Neural cell (in vitro differentiated cells): ENCODE data around the gene CMTM6. TPM values are rescaled to one million over a fixed set of nuclear protein-coding genes. Genes with fewer than 3 reads are reported as not detected.

Experiments used
- H2AFZ ChIP-seq: fragments of 200-600, 300-800 bp; sonication (generic), shearing (Covaris generic); 2 replicates; pipeline ENCODE4 v1.6.0; 2014; ENCODE audit warnings: low read depth, mild to moderate bottlenecking, antibody characterized with exemption, low read length, moderate library complexity
- H3F3A ChIP-seq: fragments of 200-600 bp; shearing (Covaris generic); 2 replicates; pipeline ENCODE4 v1.6.1; 2016; ENCODE audit warnings: mild to moderate bottlenecking, moderate library complexity, mixed read lengths, antibody characterized with exemption, low read length; ENCODE audit not compliant: insufficient read depth, poor library complexity, severe bottlenecking
- H3K27ac ChIP-seq: fragments of 200-600, 300-800 bp; sonication (generic), shearing (Covaris generic); 2 replicates; pipeline ENCODE4 v1.5.1; 2014; ENCODE audit warnings: mild to moderate bottlenecking, low read length, moderate library complexity
- H3K27me3 ChIP-seq: fragments of 300-800, 200-600 bp; sonication (generic), shearing (Covaris generic); 2 replicates; pipeline ENCODE4 v1.6.0; 2014; ENCODE audit warnings: mild to moderate bottlenecking, low read depth, low read length, moderate library complexity; ENCODE audit not compliant: insufficient read depth
- H3K36me3 ChIP-seq: fragments of 300-800, 200-600 bp; sonication (generic), shearing (Covaris generic); 2 replicates; pipeline ENCODE4 v1.5.1; 2014; ENCODE audit warnings: mild to moderate bottlenecking, antibody characterized with exemption, low read length, moderate library complexity; ENCODE audit not compliant: insufficient read depth
- H3K4me2 ChIP-seq: fragments of 300-800, 200-600 bp; sonication (generic), shearing (Covaris generic); 2 replicates; pipeline ENCODE4 v1.6.0; 2014; ENCODE audit warnings: mild to moderate bottlenecking, low read length
- H3K4me3 ChIP-seq: fragments of 300-800, 200-600 bp; sonication (generic), shearing (Covaris generic); 2 replicates; pipeline ENCODE4 v1.5.1; 2014; ENCODE audit warnings: mild to moderate bottlenecking, low read length, moderate library complexity
- H3K79me2 ChIP-seq: fragments of 200-600 bp; shearing (Covaris generic); replicated peaks from 2 replicates; pipeline ENCODE4 v1.6.0; 2014; ENCODE audit warnings: mild to moderate bottlenecking, low read length, moderate library complexity; ENCODE audit not compliant: insufficient read depth
- H3K9ac ChIP-seq: fragments of 300-800, 200-600 bp; sonication (generic), shearing (Covaris generic); 2 replicates; pipeline ENCODE4 v1.6.1; 2016; ENCODE audit warnings: mild to moderate bottlenecking, low read length, mixed read lengths
- H3K9me2 ChIP-seq: fragments of 200-600 bp; shearing (Covaris generic); 2 replicates; pipeline ENCODE4 v1.6.1; 2016; ENCODE audit warnings: mild to moderate bottlenecking, low read length, mixed read lengths; ENCODE audit not compliant: insufficient read depth
- H3K9me3 ChIP-seq: fragments of 200-600, 300-800 bp; sonication (generic), shearing (Covaris generic); 2 replicates; pipeline ENCODE4 v1.6.1; 2016; ENCODE audit warnings: mild to moderate bottlenecking, mixed run types, low read length, moderate library complexity, mixed read lengths
- H4K20me1 ChIP-seq: fragments of 200-600 bp; shearing (Covaris generic); 2 replicates; pipeline ENCODE4 v1.6.1; 2016; ENCODE audit warnings: mild to moderate bottlenecking, mixed run types; ENCODE audit not compliant: insufficient read depth
- EP300 ChIP-seq: fragments of 450-650 bp; conservative IDR thresholded peaks from 2 replicates; pipeline ENCODE4 v1.6.1; 2014; ENCODE audit warnings: antibody characterized with exemption, mild to moderate bottlenecking, moderate library complexity; ENCODE audit not compliant: poor library complexity, severe bottlenecking
- EZH2 ChIP-seq: fragments of 200-600, 300-800 bp; shearing (Covaris generic), sonication (generic); IDR thresholded peaks from 2 replicates; pipeline ENCODE4 v1.6.1; 2014; ENCODE audit warnings: antibody characterized with exemption, low read length, borderline replicate concordance, mild to moderate bottlenecking; ENCODE audit not compliant: insufficient read depth, poor library complexity, severe bottlenecking
- MXI1 ChIP-seq: fragments of 450-650 bp; conservative IDR thresholded peaks from 2 replicates; pipeline ENCODE4 v1.6.1; 2014; ENCODE audit warnings: antibody characterized with exemption, mild to moderate bottlenecking; ENCODE audit not compliant: poor library complexity, severe bottlenecking
- POLR2AphosphoS5 ChIP-seq: IDR thresholded peaks from 2 replicates; pipeline ENCODE4 v1.6.1; 2012
- RAD21 ChIP-seq: fragments of 450-650 bp; conservative IDR thresholded peaks from 2 replicates; pipeline ENCODE4 v1.6.1; 2014; ENCODE audit warnings: antibody characterized with exemption, mild to moderate bottlenecking, moderate library complexity
- SMC3 ChIP-seq: fragments of 450-650 bp; conservative IDR thresholded peaks from 2 replicates; pipeline ENCODE4 v1.6.1; 2014; ENCODE audit warnings: antibody characterized with exemption, mild to moderate bottlenecking, moderate library complexity; ENCODE audit not compliant: poor library complexity
- TAF1 ChIP-seq: IDR thresholded peaks from 2 replicates; pipeline ENCODE4 v1.6.1; 2012; ENCODE audit warnings: low read depth
- polyA plus RNA-seq: library from polyadenylated mRNA; depleted of rRNA; stranded (reverse); fragments of >200 nt; gene quantifications from 2 replicates; pipeline ENCODE4 v1.2.3, GENCODE V29; 2014
- TF ChIP-seq, protein P1 (sequence below): fragments of 450-650 bp; IDR thresholded peaks from 2 replicates; pipeline ENCODE4 v1.5.1; 2014; ENCODE audit warnings: antibody characterized with exemption, mild to moderate bottlenecking, moderate library complexity; ENCODE audit not compliant: poor library complexity, severe bottlenecking
- TF ChIP-seq, protein P2 (sequence below): IDR thresholded peaks from 2 replicates; pipeline ENCODE4 v1.6.1; 2012; ENCODE audit warnings: borderline replicate concordance

Gene CMTM6
- polyA plus RNA-seq, 1 donor from 2014 or later, result 12.8 TPM

GRCh38 chr3:32532434-32532833 lies 29.8 kb upstream of the CMTM6 start:
- peaks cover 5% of the 10 kb centered on the region for H3K79me2 ChIP-seq
- peaks cover 11% of the 10 kb centered on the region for H3K36me3 ChIP-seq
- H3F3A ChIP-seq, result no peaks in the 10 kb centered on the region
- no peak overlapping the region for H3K4me2 ChIP-seq
- H4K20me1 ChIP-seq, result no peaks in the 10 kb centered on the region
- no peaks in the 10 kb centered on the region for H3K27me3 ChIP-seq
- H2AFZ ChIP-seq, result no peak overlapping the region
- H3K9me2 ChIP-seq, result no peaks in the 10 kb centered on the region
- no peaks in the 10 kb centered on the region for H3K9me3 ChIP-seq
- no peak overlapping the region for H3K4me3 ChIP-seq
- TF ChIP-seq MXI1 (no peak), SMC3 (no peak), EP300 (no peak), POLR2AphosphoS5 (no peak), EZH2 (no peak), RAD21 (no peak), TAF1 (no peak)
- TF ChIP-seq, protein P1, sequence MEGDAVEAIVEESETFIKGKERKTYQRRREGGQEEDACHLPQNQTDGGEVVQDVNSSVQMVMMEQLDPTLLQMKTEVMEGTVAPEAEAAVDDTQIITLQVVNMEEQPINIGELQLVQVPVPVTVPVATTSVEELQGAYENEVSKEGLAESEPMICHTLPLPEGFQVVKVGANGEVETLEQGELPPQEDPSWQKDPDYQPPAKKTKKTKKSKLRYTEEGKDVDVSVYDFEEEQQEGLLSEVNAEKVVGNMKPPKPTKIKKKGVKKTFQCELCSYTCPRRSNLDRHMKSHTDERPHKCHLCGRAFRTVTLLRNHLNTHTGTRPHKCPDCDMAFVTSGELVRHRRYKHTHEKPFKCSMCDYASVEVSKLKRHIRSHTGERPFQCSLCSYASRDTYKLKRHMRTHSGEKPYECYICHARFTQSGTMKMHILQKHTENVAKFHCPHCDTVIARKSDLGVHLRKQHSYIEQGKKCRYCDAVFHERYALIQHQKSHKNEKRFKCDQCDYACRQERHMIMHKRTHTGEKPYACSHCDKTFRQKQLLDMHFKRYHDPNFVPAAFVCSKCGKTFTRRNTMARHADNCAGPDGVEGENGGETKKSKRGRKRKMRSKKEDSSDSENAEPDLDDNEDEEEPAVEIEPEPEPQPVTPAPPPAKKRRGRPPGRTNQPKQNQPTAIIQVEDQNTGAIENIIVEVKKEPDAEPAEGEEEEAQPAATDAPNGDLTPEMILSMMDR, result no peak
- TF ChIP-seq, protein P2, sequence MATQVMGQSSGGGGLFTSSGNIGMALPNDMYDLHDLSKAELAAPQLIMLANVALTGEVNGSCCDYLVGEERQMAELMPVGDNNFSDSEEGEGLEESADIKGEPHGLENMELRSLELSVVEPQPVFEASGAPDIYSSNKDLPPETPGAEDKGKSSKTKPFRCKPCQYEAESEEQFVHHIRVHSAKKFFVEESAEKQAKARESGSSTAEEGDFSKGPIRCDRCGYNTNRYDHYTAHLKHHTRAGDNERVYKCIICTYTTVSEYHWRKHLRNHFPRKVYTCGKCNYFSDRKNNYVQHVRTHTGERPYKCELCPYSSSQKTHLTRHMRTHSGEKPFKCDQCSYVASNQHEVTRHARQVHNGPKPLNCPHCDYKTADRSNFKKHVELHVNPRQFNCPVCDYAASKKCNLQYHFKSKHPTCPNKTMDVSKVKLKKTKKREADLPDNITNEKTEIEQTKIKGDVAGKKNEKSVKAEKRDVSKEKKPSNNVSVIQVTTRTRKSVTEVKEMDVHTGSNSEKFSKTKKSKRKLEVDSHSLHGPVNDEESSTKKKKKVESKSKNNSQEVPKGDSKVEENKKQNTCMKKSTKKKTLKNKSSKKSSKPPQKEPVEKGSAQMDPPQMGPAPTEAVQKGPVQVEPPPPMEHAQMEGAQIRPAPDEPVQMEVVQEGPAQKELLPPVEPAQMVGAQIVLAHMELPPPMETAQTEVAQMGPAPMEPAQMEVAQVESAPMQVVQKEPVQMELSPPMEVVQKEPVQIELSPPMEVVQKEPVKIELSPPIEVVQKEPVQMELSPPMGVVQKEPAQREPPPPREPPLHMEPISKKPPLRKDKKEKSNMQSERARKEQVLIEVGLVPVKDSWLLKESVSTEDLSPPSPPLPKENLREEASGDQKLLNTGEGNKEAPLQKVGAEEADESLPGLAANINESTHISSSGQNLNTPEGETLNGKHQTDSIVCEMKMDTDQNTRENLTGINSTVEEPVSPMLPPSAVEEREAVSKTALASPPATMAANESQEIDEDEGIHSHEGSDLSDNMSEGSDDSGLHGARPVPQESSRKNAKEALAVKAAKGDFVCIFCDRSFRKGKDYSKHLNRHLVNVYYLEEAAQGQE, result no peak
- H3K27ac ChIP-seq, result no peak overlapping the region
- H3K9ac ChIP-seq, result no peak overlapping the region

DNA sequence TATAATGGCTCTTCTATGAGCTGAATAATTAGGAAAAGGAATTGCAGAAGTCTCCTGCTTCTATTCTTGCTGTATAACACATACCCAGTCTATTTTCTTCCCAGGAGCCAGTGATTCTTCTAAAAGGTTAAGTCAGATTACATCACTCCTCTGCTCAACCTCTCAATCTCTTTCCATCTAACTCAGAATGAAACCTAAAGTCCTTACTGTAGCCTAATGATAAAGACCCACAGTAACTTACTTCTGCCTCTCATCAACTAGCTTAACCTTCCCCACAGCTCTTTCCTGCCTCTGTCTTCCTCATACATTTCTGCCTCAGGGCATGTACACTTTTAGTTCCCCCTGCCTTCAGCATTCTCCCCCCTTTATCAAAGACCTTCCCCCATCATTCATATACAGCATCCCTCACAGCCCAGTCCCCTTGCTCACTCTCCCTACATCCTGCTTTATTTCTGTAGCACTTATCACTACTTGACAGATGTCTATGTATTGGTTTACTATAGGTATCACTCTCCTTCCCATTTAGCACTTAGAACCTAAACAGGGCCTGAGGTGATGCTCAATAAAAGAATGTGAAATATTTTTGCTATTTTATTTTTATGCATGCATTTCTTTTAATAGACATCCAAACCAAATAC lies 28.5 kb upstream of the CMTM6 start:
- H3K79me2 ChIP-seq, result peaks cover 5% of the 10 kb centered on the region

More for the DNA sequence above, 28.5 kb upstream of the CMTM6 start:
- no peaks in the 10 kb centered on the region for H3K27me3 ChIP-seq
- H3F3A ChIP-seq, result no peaks in the 10 kb centered on the region
- H2AFZ ChIP-seq, result no peak overlapping the region
- no peak overlapping the region for H3K27ac ChIP-seq
- no peak overlapping the region for H3K9ac ChIP-seq
- H3K4me3 ChIP-seq, result no peak overlapping the region
- H3K4me2 ChIP-seq, result no peak overlapping the region
- H3K36me3 ChIP-seq, result peaks cover 10% of the 10 kb centered on the region
- no peaks in the 10 kb centered on the region for H4K20me1 ChIP-seq
- no peaks in the 10 kb centered on the region for H3K9me3 ChIP-seq
- TF ChIP-seq EP300 (no peak), MXI1 (no peak), RAD21 (no peak), EZH2 (no peak), POLR2AphosphoS5 (no peak)
- H3K9me2 ChIP-seq, result no peaks in the 10 kb centered on the region
